HG03575 (cell line): ENCODE results near the gene TLR6.

ENCODE experiments used
- ATAC-seq: cut with Tn5 transposase; IDR thresholded peaks from one replicate; pipeline ENCODE4 v1.9.1; 2021; ENCODE audit not compliant: unreplicated experiment, insufficient number of reproducible peaks, low FRiP score; ENCODE audit errors: extremely low read depth

Gene TLR6

GRCh38 chr4:38870098-38870808 lies 13.6 kb upstream of the TLR6 start:
- no peak for ATAC-seq

GRCh38 chr4:38869511-38869910 lies 12.9 kb upstream of the TLR6 start:
- no peak for ATAC-seq

- no peak for ATAC-seq
These were observed 11.7 kb upstream of the TLR6 start for GRCh38 chr4:38868059-38868960.

GRCh38 chr4:38867478-38868058 lies 11.0 kb upstream of the TLR6 start, which contains the start of gene FAM114A1:
TSS of gene FAM114A1 (plus strand) at chr4:38867806. CDS start at chr4:38878079, 10,273 bp downstream.
- ATAC-seq = no peak

GRCh38 chr4:38866973-38867477 lies 10.4 kb upstream of the TLR6 start:
- no peak for ATAC-seq

- ATAC-seq = no peak
These were observed 8.8 kb upstream of the TLR6 start for GRCh38 chr4:38865445-38865844.

GRCh38 chr4:38861791-38862190 lies 5.2 kb upstream of the TLR6 start:
- no peak for ATAC-seq

GRCh38 chr4:38860788-38861424 lies 4.3 kb upstream of the TLR6 start:
- no peak for ATAC-seq

GRCh38 chr4:38859501-38859900 lies 2.9 kb upstream of the TLR6 start:
- no peak for ATAC-seq

GRCh38 chr4:38858097-38858420 lies 1.4 kb upstream of the TLR6 start:
- ATAC-seq = no peak

- peak; percentile 40 for ATAC-seq
These were observed 908 bp upstream of the TLR6 start for GRCh38 chr4:38857354-38858096.

GRCh38 chr4:38856046-38856445 lies 571 bp downstream of the TLR6 start:
- ATAC-seq = no peak

- ATAC-seq = no peak
These were observed 1.2 kb downstream of the TLR6 start for GRCh38 chr4:38855466-38855865.

GRCh38 chr4:38846015-38846414 lies 10.6 kb downstream of the TLR6 start:
- ATAC-seq = no peak

GRCh38 chr4:38842994-38843393 lies 13.6 kb downstream of the TLR6 start:
- no peak for ATAC-seq

- no peak for ATAC-seq
These were observed 18.8 kb downstream of the TLR6 start for GRCh38 chr4:38837849-38838248.

- no peak for ATAC-seq
These were observed 19.3 kb downstream of the TLR6 start for GRCh38 chr4:38837334-38837733.

- ATAC-seq = no peak
These were observed 22.0 kb downstream of the TLR6 start for GRCh38 chr4:38834570-38834969.
